K562 (cell line): Measurements from ENCODE around the gene BGN. TPM values are rescaled to one million over a fixed set of nuclear protein-coding genes. Genes with fewer than 3 reads are reported as not detected.
A peak's percentile ranks its signal among the peaks of the same experiment; 100 is the strongest.

ENCODE experiments used
- ATAC-seq: fragments of 200-7000 bp; cut with Tn5 transposase; 3 replicates; pipeline ENCODE4 v1.9.1; 2020; ENCODE audit warnings: moderate library complexity
- BruUV-seq: library from RNA; stranded (reverse); fragments of 400-500 nt; replicated peaks from 2 replicates; lab custom pipeline; 2021; lab: Mats Ljungman, UMichigan
- CTCF ChIA-PET: fragments of 300-600 bp; formaldehyde crosslinking; extraction: SDS; loops from one replicate; lab custom pipeline; 2021; ENCODE audit warnings: low intra/inter-chr PET ratio; lab: Yijun Ruan, JAX
- POLR2A ChIA-PET: fragments of 300-600, 350-650 bp; sonication (Branson Sonifier 250); formaldehyde crosslinking; extraction: SDS; loops from one replicate; lab custom pipeline; 2021; ENCODE audit warnings: antibody characterized with exemption, inconsistent platforms; lab: Yijun Ruan, JAX
- DNase-seq, 4 experiments: peaks; one replicate each; pipeline versions ENCODE4 v3.0.0 to v3.0.0-alpha.2; 2011 to 2018; ENCODE audit warnings: low spot score in 3 of 4, mixed read lengths in 3 of 4; ENCODE audit errors: extremely low read depth in 1 of 4
- FAIRE-seq: peaks from 2 replicates; lab custom pipeline; 2011; peaks lifted over from hg19 to GRCh38; lab: Jason Lieb, UNC
- H2AFZ ChIP-seq: 2 replicates; pipeline ENCODE4 v1.6.0; 2011; ENCODE audit warnings: low read depth, low read length, control low read depth, inconsistent platforms
- H3K27ac ChIP-seq: fragments of 200-600 bp; 3 replicates; pipeline ENCODE4 v1.8.0; 2011; ENCODE audit warnings: low read depth, mild to moderate bottlenecking, control low read depth, inconsistent platforms, low read length, moderate library complexity, mixed read lengths; ENCODE audit errors: extremely low read depth
- H3K27me3 ChIP-seq, 2 experiments: fragments of 300-600 bp in 1 of 2; 2 replicates in 1 of 2; 3 replicates in 1 of 2; pipeline versions ENCODE4 v1.6.0 to v1.8.0; 2011; ENCODE audit warnings: inconsistent platforms in 2 of 2, low read length in 2 of 2, mild to moderate bottlenecking in 1 of 2, mixed read lengths in 1 of 2, moderate library complexity in 1 of 2; ENCODE audit not compliant: control insufficient read depth in 2 of 2, insufficient read depth in 2 of 2
- H3K36me3 ChIP-seq: fragments of 300-600 bp; 3 replicates; pipeline ENCODE4 v1.8.0; 2011; ENCODE audit warnings: mild to moderate bottlenecking, low read length, inconsistent platforms; ENCODE audit not compliant: control insufficient read depth, insufficient read depth
- H3K4me1 ChIP-seq, 2 experiments: fragments of 200-600 bp in 1 of 2; replicated peaks in 1 of 2; 2 replicates in 1 of 2; 3 replicates in 1 of 2; pipeline versions ENCODE4 v1.5.1 to v1.8.0; 2011; ENCODE audit warnings: inconsistent platforms in 2 of 2, low read length in 2 of 2, mild to moderate bottlenecking in 1 of 2, mixed read lengths in 1 of 2, moderate library complexity in 1 of 2; ENCODE audit not compliant: control insufficient read depth in 2 of 2, insufficient read depth in 2 of 2
- H3K4me2 ChIP-seq: 2 replicates; pipeline ENCODE4 v1.6.1; 2011; ENCODE audit warnings: low read length, control low read depth, inconsistent platforms, mixed read lengths; ENCODE audit not compliant: insufficient read depth
- H3K4me3 ChIP-seq: fragments of 200-600 bp; sonication (generic), shearing (Covaris generic); 2 replicates; pipeline ENCODE4 v1.5.1; 2016; ENCODE audit warnings: control low read depth, inconsistent platforms
- H3K79me2 ChIP-seq: fragments of 200-600 bp; 3 replicates; pipeline ENCODE4 v1.8.0; 2011; ENCODE audit warnings: low read length, inconsistent platforms; ENCODE audit not compliant: control insufficient read depth, insufficient read depth
- H3K9ac ChIP-seq, 2 experiments: 2 replicates each; pipeline versions ENCODE4 v1.6.0 to v1.6.1; 2011; ENCODE audit warnings: low read depth in 2 of 2, low read length in 2 of 2, control low read depth in 1 of 2, inconsistent platforms in 1 of 2, mild to moderate bottlenecking in 1 of 2, mixed read lengths in 1 of 2; ENCODE audit not compliant: insufficient read depth in 1 of 2
- H3K9me1 ChIP-seq: one replicate; pipeline ENCODE4 v1.6.0; 2011; ENCODE audit warnings: inconsistent platforms, mild to moderate bottlenecking, low read length, moderate library complexity; ENCODE audit not compliant: control insufficient read depth, insufficient read depth
- H3K9me3 ChIP-seq: replicated peaks from 2 replicates; pipeline ENCODE4 v1.5.1; 2011; ENCODE audit warnings: low read depth, low read length, inconsistent platforms; ENCODE audit not compliant: control insufficient read depth, insufficient read depth
- H4K20me1 ChIP-seq: replicated peaks from 2 replicates; pipeline ENCODE4 v1.6.1; 2011; ENCODE audit warnings: low read length, inconsistent platforms, mixed read lengths; ENCODE audit not compliant: control insufficient read depth, insufficient read depth
- DMBX1 ChIP-seq: fragments of 250-450 bp; sonication (Bioruptor Pico); IDR thresholded peaks from 2 replicates; pipeline ENCODE4 v1.8.0; 2022; ENCODE audit warnings: inconsistent platforms, mild to moderate bottlenecking, moderate library complexity, borderline replicate concordance
- DPF2 ChIP-seq: fragments of 450-650 bp; IDR thresholded peaks from 2 replicates; pipeline ENCODE4 v1.6.1; 2016
- HDGF ChIP-seq: fragments of 450-650 bp; IDR thresholded peaks from 2 replicates; pipeline ENCODE4 v1.6.1; 2016
- KDM2B ChIP-seq: fragments of 250-450 bp; sonication (Bioruptor Pico); IDR thresholded peaks from 2 replicates; pipeline ENCODE4 v1.8.0; 2021; ENCODE audit warnings: mild to moderate bottlenecking, moderate library complexity
- PTRF ChIP-seq: fragments of 450-650 bp; IDR thresholded peaks from 2 replicates; pipeline ENCODE4 v1.6.1; 2016; ENCODE audit warnings: mild to moderate bottlenecking, missing genetic modification characterization, missing compliant biosample characterization
- RB1 ChIP-seq: fragments of 450-650 bp; IDR thresholded peaks from 2 replicates; pipeline ENCODE4 v1.6.1; 2017; ENCODE audit warnings: low read depth, mild to moderate bottlenecking
- RFX1 ChIP-seq: fragments of 450-650 bp; IDR thresholded peaks from 2 replicates; pipeline ENCODE4 v1.6.1; 2016; ENCODE audit warnings: mild to moderate bottlenecking, moderate library complexity
- ZEB2 ChIP-seq: fragments of 450-650 bp; IDR thresholded peaks from 2 replicates; pipeline ENCODE4 v1.6.1; 2016
- ZNF24 ChIP-seq: fragments of 450-650 bp; IDR thresholded peaks from 2 replicates; pipeline ENCODE4 v1.6.1; 2016
- WGBS: fragments of 100-300 bp; shearing (Covaris generic); methylation state at CpG from one replicate; pipeline ENCODE4 v1.1.6; 2016; ENCODE audit warnings: low coverage, mixed read lengths; ENCODE audit not compliant: insufficient coverage; ENCODE audit errors: missing lambda C conversion rate; 5-methylcytosine and 5-hydroxymethylcytosine counted together
- in situ Hi-C: fragments of 300-500 bp; cut with MboI; formaldehyde crosslinking; loops from 4 replicates; pipeline ENCODE4 v1.15.0; 2018; ENCODE audit warnings: inconsistent platforms, mixed read lengths
- intact Hi-C: fragments of 100-400 bp; cut with micrococcal nuclease; formaldehyde crosslinking; loops from 2 replicates; pipeline ENCODE4 v1.14.2; 2022
- polyA plus RNA-seq, 8 experiments: library from polyadenylated mRNA; depleted of rRNA in 4 of 8; stranded (reverse) in 5 of 8; unstranded in 3 of 8; fragments of >200 nt; fragmentation: Nextera tagmentation in 2 of 8; fragmentation: Illumina TruSeq in 1 of 8; extraction: Ambion mirVana in 2 of 8; extraction: Trizol in 1 of 8; gene quantifications; 2 replicates each; pipeline versions ENCODE4 v1.2.1 to v1.2.3, GENCODE V29; 2011 to 2014; ENCODE audit warnings: inconsistent platforms in 1 of 8, missing spikeins in 1 of 8
- total RNA-seq, 7 experiments: library from RNA; depleted of rRNA in 6 of 7; stranded (reverse); fragments of >200 nt in 6 of 7; fragmentation: Illumina TruSeq in 2 of 7; extraction: Trizol in 2 of 7; gene quantifications; 2 replicates each; pipeline versions ENCODE4 v1.2.1 to v1.2.3, GENCODE V29; 2011 to 2021; ENCODE audit warnings: low replicate concordance in 1 of 7
- TF ChIP-seq, protein P1 (sequence below): sonication (generic); formaldehyde crosslinking; IDR thresholded peaks from 2 replicates; pipeline ENCODE4 v1.4.0; 2020; ENCODE audit warnings: mild to moderate bottlenecking, missing genetic modification reagents
- TF ChIP-seq, protein P2 (sequence below): fragments of 250-450 bp; sonication (Bioruptor Pico); IDR thresholded peaks from 2 replicates; pipeline ENCODE4 v1.9.0; 2021; ENCODE audit warnings: mild to moderate bottlenecking, inconsistent platforms
- TF ChIP-seq, protein P3 (sequence below): fragments of 250-450 bp; sonication (Bioruptor Pico); IDR thresholded peaks from 2 replicates; pipeline ENCODE4 v1.4.0; 2020; ENCODE audit warnings: mild to moderate bottlenecking, moderate library complexity

Gene BGN
- total and polyA plus RNA-seq, 9 of the 15 experiments (the other 6 are each of a cell fraction or from before 2014, with no cell fraction given) = 0.11 TPM; not detected in 8

DNA sequence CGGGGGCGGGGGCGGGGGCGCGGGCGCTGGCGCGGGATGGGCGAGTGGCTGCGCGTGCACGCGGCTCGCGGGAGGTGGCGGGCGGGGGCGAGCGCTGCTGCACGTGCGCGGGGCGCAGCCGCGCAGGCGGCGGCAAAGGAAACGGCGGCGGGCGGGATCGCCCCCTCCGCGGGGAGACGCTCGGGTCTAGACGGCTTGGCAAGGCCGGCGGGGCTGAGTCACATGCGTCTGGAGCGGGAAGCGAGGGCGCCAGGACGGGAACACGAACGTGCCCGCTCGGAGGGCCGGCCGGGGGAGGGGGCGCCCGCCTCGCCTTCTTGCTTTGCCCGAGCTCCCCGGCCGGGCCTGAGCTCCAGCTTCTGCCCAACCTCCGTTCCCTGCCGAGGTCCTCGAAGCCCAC is 20.1 kb upstream of the BGN start (continued):
- 0 out of 2 replicates have a peak, but pooled peaks have one; percentile 21 for TF ChIP-seq RB1

DNA sequence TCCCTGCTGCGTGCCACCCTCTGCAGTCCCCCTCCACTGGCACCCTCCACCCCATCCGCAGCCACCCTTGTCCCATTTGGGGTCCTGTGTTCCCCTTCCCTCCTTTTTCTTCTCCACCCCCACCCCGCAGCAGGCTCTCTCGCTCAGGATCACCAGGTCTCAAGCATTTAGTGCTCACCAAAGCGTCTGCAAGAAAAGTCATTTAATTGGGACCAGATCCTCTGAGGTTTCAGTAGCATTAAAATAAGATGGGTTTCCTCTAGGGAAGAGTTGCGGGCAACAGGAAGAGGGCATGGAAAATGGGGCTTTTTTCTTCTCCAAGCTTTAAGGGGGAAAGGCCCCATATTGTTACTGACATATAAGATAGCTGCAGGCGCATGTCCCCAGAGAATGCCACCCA is 19.5 kb upstream of the BGN start:
- POLR2A ChIA-PET = interaction anchor here (1.0 kb wide), 1 partner anchor 15 kb away, joined by 4 read pairs; no protein-coding TSS in a partner anchor
- no TSS peak for BruUV-seq
- Histone ChIP-seq H3K27ac (no peak overlapping the region), H3K4me2 (no peak overlapping the region), H3K36me3 (no peaks in the 10 kb centered on the region), H3K4me1 (peaks cover 4 to 45% of the 10 kb centered on the region in 2 experiments; a peak in 4 of 5 replicates), H3K9me3 (no peaks in the 10 kb centered on the region), H3K27me3 (no peaks in the 10 kb centered on the region), H3K4me3 (no peak overlapping the region), H3K9me1 (no peaks in the 10 kb centered on the region), H2AFZ (peak overlapping the region; percentile 89), H4K20me1 (no peaks in the 10 kb centered on the region), H3K9ac (peak overlapping the region; percentile 46 to 89; a peak in 3 of 4 replicates), H3K79me2 (0 out of 3 replicates have a peak, but pooled peaks cover under 1% of the 10 kb centered on the region)
- in situ Hi-C loops (no loop called here), intact Hi-C loops (no loop called here)
- FAIRE-seq (no peak), DNase-seq (no peak), ATAC-seq (no peak)
- 90% methylated on average over 4 of the region's 7 CpGs for WGBS
- CTCF ChIA-PET = no interaction called here
- no peak for TF ChIP-seq PTRF (tag)
- TF ChIP-seq, protein P1, sequence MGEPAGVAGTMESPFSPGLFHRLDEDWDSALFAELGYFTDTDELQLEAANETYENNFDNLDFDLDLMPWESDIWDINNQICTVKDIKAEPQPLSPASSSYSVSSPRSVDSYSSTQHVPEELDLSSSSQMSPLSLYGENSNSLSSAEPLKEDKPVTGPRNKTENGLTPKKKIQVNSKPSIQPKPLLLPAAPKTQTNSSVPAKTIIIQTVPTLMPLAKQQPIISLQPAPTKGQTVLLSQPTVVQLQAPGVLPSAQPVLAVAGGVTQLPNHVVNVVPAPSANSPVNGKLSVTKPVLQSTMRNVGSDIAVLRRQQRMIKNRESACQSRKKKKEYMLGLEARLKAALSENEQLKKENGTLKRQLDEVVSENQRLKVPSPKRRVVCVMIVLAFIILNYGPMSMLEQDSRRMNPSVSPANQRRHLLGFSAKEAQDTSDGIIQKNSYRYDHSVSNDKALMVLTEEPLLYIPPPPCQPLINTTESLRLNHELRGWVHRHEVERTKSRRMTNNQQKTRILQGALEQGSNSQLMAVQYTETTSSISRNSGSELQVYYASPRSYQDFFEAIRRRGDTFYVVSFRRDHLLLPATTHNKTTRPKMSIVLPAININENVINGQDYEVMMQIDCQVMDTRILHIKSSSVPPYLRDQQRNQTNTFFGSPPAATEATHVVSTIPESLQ (CRISPR knock-in tag) = no peak
- no peak for TF ChIP-seq ZEB2
- no peak for TF ChIP-seq DMBX1
- no peak for TF ChIP-seq RFX1
- TF ChIP-seq, protein P2, sequence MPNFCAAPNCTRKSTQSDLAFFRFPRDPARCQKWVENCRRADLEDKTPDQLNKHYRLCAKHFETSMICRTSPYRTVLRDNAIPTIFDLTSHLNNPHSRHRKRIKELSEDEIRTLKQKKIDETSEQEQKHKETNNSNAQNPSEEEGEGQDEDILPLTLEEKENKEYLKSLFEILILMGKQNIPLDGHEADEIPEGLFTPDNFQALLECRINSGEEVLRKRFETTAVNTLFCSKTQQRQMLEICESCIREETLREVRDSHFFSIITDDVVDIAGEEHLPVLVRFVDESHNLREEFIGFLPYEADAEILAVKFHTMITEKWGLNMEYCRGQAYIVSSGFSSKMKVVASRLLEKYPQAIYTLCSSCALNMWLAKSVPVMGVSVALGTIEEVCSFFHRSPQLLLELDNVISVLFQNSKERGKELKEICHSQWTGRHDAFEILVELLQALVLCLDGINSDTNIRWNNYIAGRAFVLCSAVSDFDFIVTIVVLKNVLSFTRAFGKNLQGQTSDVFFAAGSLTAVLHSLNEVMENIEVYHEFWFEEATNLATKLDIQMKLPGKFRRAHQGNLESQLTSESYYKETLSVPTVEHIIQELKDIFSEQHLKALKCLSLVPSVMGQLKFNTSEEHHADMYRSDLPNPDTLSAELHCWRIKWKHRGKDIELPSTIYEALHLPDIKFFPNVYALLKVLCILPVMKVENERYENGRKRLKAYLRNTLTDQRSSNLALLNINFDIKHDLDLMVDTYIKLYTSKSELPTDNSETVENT (CRISPR knock-in tag) = no peak
- TF ChIP-seq HDGF = no peak
- TF ChIP-seq DPF2 = no peak
- no peak for TF ChIP-seq ZNF24
- no peak for TF ChIP-seq KDM2B (CRISPR knock-in tag)
- TF ChIP-seq, protein P3, sequence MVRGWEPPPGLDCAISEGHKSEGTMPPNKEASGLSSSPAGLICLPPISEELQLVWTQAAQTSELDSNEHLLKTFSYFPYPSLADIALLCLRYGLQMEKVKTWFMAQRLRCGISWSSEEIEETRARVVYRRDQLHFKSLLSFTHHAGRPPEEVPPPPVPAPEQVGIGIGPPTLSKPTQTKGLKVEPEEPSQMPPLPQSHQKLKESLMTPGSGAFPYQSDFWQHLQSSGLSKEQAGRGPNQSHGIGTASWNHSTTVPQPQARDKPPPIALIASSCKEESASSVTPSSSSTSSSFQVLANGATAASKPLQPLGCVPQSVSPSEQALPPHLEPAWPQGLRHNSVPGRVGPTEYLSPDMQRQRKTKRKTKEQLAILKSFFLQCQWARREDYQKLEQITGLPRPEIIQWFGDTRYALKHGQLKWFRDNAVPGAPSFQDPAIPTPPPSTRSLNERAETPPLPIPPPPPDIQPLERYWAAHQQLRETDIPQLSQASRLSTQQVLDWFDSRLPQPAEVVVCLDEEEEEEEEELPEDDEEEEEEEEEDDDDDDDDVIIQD (CRISPR knock-in tag) = no peak
